ENCODE data around the gene OMG.
"Not testable (repeated sequence)": the region's sequence is repeated elsewhere in the genome, so short reads cannot be mapped to it uniquely, and the experiment has no call there.

Gene OMG

GRCh38 chr17:31297090-31297489, at the start of gene OMG:
TSS of gene OMG (minus strand) at chr17:31297239. CDS start at chr17:31296331, 908 bp downstream.
- DNase-seq (ENCODE audit: low spot score) = no peak

- not testable (repeated sequence) for DNase-seq (ENCODE audit: low spot score)
Observed at GRCh38 chr17:31345191-31345747, 48.2 kb upstream of the OMG start.

GRCh38 chr17:31339906-31340661, 43.0 kb upstream of the OMG start:
- no peak for DNase-seq (ENCODE audit: low spot score)

- DNase-seq (ENCODE audit: low spot score) = no peak
Observed at GRCh38 chr17:31329221-31329620, 32.2 kb upstream of the OMG start.

GRCh38 chr17:31328160-31328535, 31.1 kb upstream of the OMG start:
- no peak for DNase-seq (ENCODE audit: low spot score)

- no peak for DNase-seq (ENCODE audit: low spot score)
Observed at GRCh38 chr17:31327534-31328159, 30.6 kb upstream of the OMG start.

GRCh38 chr17:31323551-31323950, 26.5 kb upstream of the OMG start:
- no peak for DNase-seq (ENCODE audit: low spot score)

GRCh38 chr17:31321966-31322365, 24.9 kb upstream of the OMG start:
- DNase-seq (ENCODE audit: low spot score) = no peak

GRCh38 chr17:31321481-31321880, 24.4 kb upstream of the OMG start, which contains the start of gene EVI2A:
TSS of gene EVI2A (minus strand) at chr17:31321622. CDS start at chr17:31319013, 2,609 bp downstream.
- DNase-seq (ENCODE audit: low spot score) = peak; percentile 86

GRCh38 chr17:31320791-31321190, 23.8 kb upstream of the OMG start:
- DNase-seq (ENCODE audit: low spot score) = no peak

- DNase-seq (ENCODE audit: low spot score) = no peak
Observed at GRCh38 chr17:31320241-31320640, 23.2 kb upstream of the OMG start.

GRCh38 chr17:31318851-31319661, 22.0 kb upstream of the OMG start:
- peak; percentile 41 for DNase-seq (ENCODE audit: low spot score)

GRCh38 chr17:31318298-31318801, 21.3 kb upstream of the OMG start:
- peak; percentile 71 for DNase-seq (ENCODE audit: low spot score)

- DNase-seq (ENCODE audit: low spot score) = no peak
Observed at GRCh38 chr17:31314782-31315100, 17.7 kb upstream of the OMG start.

GRCh38 chr17:31313982-31314781, 17.1 kb upstream of the OMG start, which contains the start of gene EVI2B:
TSS of gene EVI2B (minus strand) at chr17:31314054. CDS start at chr17:31305609, 8,445 bp downstream.
- peak; percentile 71 for DNase-seq (ENCODE audit: low spot score)

- DNase-seq (ENCODE audit: low spot score) = peak; percentile 43
Observed at GRCh38 chr17:31312223-31312622, 15.2 kb upstream of the OMG start.

GRCh38 chr17:31311526-31311925, 14.5 kb upstream of the OMG start:
- no peak for DNase-seq (ENCODE audit: low spot score)

- DNase-seq (ENCODE audit: low spot score) = peak; percentile 33
Observed at GRCh38 chr17:31310886-31311285, 13.8 kb upstream of the OMG start.

- DNase-seq (ENCODE audit: low spot score) = peak; percentile 53
Observed at GRCh38 chr17:31310260-31310659, 13.2 kb upstream of the OMG start.

- DNase-seq (ENCODE audit: low spot score) = no peak
Observed at GRCh38 chr17:31309556-31309955, 12.5 kb upstream of the OMG start.
